NCI-H1092 (cell line): ENCODE measurements around the gene METTL22.

Experiments
- DNase-seq: peaks from one replicate; lab custom pipeline; 2025; lab: John Stamatoyannopoulos, UW

The METTL22 gene, protein sequence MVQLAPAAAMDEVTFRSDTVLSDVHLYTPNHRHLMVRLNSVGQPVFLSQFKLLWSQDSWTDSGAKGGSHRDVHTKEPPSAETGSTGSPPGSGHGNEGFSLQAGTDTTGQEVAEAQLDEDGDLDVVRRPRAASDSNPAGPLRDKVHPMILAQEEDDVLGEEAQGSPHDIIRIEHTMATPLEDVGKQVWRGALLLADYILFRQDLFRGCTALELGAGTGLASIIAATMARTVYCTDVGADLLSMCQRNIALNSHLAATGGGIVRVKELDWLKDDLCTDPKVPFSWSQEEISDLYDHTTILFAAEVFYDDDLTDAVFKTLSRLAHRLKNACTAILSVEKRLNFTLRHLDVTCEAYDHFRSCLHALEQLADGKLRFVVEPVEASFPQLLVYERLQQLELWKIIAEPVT

DNA sequence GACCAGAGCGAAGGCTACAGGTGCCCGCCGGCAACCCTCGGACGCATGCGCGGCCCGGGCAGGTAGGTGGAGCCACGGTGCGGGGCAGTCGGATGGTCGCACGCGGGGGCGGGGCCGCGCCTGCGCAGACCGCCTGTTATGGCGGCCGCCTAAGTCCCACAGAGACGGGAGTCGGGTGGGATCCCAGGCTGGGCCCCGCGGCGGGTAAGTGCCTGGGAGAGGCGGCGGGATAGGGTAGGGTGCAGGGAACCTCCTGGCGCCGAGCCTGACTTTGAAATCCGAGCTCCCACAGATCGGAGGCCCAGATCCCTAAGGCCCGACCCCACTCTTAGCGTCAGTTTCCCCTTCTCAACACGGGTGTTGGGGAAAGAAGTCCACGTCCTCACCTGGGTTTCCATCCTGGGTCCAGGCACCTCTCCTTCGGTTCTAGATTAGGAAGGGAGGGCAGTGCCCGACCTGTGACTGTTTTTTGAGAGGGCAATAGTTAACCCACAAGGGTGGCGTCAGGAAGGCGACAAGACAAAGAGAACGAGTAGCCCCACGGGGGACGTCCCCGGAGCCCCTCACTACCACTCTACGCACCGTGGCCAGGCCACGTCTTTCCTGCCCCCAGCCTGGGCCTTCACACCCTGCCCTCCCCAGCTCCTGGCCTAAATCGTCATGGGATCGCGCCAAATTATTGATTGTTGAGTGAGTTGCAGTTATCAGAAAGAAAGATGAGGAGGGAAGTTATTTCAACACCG is at the start of gene METTL22:
METTL22 (plus strand) TSS at position 127 of the 743 bp plus-strand sequence. CDS start 3,968 bp downstream, outside the sequence.
- peak; percentile 82 for DNase-seq

DNA sequence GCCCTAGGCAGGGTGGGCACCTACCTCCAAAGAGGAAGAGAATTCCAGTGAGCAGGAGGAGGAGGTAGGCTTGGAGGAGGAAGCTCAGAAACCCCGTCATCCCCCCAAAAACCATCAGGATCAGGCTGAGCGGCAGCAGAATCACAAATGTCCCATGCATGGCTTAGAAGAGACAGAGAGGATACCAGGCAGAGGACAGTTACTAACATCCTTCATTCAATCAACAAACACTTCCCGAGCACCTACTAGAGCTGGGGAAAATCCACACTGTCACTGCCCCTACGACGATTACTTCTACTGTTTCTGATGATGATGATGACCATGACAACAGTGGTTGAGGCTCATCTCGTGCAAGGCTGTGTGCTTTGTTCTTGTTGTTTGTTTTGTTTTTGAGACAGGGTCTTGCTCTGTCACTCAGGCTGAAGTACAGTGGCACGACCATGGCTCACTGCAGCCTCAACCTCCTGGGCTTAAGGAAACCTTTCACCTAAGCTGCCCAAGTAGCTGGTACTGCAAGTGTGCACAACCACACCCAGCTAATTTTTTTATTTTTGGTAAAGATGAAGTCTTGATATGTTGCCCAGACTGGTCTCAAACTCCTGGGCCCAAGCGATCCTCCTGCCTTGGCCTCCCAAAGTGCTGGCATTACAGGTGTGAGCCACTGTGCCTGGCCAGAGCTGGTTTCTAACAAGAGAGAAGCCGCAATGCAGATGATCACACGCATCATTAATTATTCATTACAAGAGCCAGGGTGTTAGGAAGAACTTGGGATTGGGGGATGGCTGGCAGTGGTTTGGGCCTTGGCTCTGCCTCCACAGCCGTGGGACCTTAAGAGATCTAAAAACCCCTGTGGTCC is 49.2 kb upstream of the METTL22 start:
- no peak for DNase-seq

DNA sequence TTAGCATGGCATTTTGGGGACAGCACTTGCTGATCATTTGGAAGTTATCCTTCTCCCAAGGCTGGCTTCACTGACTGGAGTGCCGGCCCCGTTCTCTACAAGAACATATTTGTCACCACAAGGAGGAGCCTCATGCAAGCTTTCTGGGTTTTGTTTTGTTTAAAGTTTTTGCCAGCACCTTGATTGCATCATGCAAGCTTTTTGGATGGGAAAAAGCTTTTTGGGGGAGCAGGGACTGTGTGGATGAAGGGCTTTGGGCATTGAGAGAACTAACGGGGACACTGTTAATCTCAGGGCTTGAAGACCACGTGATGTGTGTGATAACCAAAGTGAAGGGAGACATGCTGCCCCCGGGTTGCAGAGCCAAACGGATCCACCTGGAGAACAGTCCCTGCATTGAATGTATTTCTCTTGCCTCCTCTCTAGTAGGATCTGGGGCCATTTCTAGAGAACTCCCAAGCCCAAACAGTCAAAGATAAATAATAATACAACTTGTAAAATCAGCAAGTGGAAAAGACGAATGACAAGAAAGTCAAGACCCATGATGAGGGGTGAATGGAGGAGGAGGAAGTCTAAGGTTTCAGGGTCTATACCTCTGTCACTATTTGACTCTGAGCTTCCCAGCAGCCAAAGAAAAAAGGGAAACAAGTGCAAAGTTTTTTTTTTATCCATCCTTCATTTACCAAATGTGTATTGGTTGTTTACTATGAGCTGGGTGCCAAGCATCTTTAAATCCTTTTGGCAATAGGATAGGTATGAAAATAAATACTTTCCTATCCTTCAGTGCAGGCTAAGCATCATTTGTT is 48.4 kb upstream of the METTL22 start:
- DNase-seq = no peak

DNA sequence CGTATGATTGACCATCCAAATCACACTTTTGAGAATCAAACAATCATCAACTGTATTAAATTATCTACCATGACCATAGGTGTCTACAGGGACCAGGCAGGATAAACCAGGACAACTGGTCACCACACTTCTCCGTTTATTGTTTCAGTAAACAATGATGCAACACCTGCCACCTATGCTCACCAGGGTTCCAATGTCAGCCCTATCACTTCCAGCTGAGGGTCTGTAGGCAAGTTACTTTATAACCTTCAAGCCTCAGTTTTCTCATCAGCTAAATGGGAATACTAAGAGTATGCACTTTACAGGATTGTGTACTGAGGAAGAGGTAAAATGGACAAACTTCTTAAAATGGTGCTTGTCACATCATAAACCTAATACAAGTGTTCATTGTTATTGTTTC is 46.1 kb upstream of the METTL22 start:
- DNase-seq = no peak

DNA sequence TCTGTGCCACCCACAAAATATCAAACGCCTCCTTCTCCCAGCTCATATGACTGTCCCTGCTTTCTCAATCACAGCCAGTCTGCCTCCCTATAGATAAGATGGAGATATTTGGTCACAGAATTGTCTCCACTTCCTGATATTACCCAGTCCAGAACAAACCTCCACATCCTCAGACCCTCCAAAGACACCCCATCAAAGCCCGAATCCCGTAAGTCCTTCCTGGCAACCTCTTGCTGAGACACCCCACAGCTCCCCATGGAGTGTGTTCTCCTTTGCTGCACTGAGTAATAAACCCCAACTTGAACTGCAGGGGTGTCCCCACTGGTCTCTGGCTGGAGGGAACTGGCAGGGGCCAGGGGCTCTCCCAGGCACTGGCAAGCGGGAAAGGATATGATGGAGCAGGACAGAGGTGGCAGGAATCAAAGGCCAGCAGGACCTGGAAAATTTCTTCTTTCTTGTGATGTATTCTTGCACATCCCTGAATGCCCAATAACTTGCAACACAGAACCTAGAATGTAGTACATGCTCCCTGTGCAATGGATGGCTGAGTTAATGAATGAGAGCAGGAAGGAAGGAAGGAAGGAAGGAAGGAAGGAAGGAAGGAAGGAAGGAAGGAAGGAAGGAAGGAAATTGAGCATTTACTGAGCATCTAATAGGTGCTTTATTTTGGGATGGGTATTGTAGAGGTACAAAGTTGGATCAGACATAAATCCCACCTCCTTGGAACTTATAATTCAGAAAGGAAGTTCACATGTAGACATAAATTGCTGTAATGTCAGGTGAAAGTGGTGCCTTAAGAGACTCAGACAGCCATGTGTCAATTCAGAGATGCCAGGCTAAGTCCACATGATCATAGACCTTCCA is 45.1 kb upstream of the METTL22 start:
- no peak for DNase-seq

DNA sequence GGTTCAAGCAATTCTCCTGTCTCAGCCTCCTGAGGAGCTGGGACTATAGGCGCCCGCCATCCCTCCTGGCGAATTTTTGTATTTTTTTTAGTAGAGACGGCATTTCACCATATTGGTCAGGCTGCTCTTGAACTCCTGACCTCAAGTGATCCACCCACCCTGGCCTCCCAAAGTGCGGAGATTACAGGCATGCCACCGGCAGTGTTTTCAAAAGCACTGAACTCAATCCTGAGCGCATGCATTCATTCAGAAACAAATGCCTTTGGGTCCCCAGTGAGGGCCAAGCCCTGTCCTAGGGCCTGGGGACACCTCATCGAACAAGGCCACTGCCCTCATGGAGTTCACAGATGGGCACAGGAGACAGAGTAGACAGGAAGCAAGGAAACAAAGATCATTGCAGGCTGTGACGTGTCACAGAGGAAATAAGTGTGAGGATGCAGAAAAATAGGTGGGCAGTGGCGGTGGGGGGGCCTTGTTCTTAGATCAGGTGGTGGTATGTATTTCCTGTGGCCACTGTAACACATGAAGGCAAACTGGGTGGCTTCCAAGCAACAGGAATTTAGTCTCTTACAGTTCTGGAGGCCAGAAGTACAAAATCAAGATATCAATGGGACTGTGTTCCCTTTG is 43.7 kb upstream of the METTL22 start:
- DNase-seq = no peak

DNA sequence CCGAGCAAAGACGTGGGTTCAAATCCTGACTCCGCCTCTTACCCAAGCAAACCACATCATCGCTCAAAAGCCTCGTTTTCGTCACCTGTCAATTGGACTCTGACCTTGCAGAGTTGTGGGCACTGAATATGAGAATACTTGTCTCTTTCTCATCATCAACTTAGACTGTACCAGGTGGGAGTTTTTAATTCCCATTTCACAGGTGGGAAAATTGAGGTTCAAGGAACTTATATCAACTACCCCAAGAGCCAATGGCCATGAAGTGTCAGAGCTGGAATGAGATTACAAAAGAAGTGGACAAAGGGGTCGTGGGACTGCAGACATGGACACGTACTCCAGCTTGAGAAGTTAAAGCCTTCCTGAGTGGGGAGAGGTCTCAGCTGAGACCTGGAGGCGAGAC is 41.9 kb upstream of the METTL22 start:
- DNase-seq = no peak

DNA sequence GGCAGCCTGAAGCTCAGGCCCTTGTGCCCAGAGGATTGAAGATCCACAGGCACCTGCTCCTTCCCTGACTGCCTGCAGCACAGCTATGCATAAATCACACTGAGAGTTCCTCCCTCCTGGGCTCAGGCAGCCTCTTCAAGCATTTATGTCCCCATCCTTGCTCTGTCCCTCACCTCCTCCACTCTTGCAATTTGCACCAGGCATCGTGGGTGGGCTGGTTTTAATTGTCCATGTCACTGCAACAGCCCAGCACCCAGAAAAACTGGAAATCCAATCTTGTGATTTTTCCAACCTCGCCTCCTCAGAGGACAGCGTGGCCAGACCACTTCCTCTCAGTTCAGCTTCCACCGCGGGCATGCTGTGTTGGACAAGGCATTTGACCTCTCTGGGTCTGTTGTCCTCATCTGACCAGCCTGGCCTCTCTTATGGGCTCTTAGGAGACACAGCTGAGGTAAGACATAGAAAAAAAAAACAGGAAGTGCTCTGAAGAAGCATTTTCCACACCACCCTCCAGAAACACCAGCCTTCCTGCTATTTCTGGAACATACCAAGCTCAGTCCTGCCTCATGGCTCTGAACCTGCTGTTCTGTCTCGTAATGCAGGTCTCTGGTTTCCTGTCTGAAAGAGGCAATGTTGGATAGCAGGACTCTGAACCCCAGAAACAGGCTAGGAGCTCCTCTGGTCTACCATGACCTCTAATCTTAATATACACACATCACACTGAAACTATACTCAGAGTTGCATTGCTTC is 39.5 kb upstream of the METTL22 start:
- no peak for DNase-seq

DNA sequence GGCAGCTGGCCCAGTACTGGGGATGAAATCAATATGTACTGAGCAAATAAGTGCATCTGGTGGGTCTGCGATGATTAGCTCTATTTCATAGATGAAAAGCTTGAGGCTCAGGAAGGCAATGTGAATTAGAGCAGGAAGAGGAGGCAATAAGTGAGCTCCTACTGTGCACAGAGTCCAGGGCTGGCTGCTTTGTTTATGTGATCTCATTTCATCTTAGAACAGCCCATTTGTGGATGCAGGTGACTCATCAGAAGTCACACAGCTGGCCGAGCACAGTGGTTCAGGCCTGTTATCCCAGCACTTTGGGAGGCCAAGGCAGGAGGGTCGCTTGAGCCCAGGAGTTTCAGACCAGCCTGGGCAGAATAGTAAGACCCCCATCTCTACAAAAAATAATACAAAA is 38.3 kb upstream of the METTL22 start:
- DNase-seq = no peak

DNA sequence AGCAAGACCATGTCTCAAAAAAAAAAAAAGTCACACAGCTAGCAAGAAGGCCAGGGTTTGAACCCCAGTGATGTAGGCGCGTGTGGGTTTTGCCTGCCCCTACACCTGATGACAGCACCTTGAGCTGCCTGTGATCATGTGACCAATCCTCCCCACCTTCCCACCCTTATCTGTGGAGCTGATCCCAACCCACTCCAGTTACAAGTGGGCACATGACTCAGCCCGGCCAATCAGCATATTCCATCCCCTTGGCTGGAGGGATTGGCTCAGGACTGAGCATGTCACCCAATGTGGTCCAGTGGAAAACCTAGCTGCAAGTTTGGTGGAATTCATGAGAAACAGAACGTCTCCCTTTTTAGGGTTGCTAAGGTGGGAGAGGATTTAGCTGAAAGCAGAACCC is 37.8 kb upstream of the METTL22 start:
- DNase-seq = no peak

DNA sequence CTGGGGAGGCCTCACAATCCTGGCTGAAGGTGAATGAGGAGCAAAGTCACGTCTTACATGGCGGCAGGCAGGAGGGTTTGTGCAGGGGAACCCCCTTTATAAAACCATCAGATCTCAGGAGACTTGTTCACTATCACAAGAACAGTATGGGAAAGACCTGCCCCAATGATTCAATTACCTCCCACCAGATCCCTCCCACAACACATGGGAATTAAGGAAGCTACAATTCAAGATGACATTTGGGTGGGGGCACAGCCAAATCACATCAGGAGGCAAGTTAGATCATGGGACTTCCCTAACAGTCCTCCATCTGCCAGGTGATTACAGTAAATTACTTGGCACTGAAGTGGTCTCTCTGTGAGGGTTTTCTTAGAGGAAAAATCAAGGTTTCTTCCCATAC is 36.5 kb upstream of the METTL22 start:
- no peak for DNase-seq

DNA sequence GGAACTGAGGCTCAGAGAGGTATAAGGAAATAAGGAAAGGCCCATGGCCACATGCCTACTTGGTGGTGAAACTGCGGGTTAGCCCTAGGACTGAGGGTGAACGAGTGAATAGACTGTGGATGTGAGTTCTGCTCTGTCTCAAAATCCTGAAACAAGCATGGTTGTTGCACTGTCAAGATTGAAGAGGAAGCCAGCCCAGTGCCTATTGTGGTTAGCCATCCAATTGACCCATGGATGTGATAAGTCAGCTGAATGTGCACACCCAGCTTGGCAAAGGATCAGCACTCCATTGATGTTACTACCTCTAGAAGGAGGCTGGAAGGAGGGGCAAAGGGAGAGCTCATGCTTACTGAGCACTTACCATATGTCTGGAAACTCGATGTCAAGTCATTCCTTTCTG is 35.6 kb upstream of the METTL22 start:
- no peak for DNase-seq

DNA sequence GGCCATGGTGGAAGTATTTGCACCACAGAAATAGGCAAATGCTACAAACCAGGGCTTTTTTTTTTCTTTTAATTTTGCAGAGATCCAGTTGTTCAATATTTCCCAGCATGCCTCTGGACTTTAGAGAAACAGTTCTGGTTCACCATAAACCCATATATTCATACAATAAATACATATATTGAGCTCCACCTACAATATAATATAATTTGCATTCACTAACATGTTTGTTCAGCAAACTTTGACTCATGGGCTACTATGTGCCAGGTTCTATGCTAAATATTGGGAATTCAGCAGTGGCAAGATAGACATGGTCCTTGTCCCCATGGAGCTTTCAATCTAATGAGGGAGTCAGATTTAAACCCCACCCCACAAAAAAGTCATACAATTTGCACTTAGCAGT is 34.4 kb upstream of the METTL22 start:
- no peak for DNase-seq

DNA sequence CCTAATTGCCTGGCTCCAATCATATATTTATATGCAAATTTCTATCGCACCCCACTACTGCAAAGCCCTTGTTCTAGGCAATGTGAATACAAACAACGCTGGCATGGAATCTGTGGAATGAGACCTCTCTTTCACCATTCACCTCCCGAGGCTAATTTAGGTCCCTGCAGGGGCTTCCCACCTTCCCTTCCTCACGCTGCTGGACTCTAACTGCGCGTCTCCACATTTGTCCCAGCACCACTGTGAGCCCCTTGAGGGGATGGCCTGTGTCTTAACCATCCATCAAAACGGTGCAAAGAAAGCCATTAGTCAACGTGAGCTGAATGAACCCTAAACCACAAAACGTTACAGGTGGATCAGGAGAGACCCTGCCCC is 32.8 kb upstream of the METTL22 start:
- no peak for DNase-seq

DNA sequence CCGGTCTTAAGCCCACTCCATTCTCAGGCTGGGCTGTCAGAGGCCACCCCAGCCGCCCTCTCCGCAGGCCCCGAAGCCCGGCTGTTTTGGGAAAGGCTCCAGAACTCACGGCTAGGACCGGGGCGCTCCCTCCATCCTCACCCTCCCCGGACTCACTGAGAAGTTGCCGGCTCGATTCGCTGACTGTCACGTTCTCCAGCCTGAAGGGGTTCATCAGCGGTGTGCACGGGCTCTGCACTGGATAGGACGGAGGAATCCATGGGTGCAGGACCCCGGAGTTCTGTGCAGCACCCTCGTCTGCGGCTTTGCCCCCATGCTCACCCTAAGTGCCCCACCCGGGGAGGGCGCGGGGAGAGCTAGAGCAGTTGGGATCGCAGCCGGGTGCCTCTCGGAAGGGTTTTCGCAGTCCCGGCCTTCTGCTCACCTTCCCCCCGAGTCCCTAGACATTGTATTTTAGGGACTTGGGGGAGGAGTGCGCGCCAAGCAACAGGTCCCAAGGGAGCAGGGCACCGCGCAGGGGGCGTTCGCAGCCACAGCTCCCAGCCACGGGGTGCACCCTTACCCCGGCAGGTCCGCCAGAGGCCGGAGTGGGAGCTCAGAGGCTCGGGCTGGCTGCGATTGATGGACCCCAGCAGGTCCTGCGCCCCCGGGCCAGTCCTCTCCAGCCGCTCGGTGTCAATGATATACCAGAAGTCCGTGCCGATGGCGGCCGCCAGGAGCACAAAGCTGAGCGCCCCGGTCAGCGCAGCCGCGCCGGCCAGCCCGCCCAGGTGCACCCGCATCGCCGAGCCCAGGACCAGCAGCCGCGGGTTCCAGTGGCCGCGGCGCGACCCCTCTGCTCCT is 32.2 kb upstream of the METTL22 start:
- DNase-seq = no peak

DNA sequence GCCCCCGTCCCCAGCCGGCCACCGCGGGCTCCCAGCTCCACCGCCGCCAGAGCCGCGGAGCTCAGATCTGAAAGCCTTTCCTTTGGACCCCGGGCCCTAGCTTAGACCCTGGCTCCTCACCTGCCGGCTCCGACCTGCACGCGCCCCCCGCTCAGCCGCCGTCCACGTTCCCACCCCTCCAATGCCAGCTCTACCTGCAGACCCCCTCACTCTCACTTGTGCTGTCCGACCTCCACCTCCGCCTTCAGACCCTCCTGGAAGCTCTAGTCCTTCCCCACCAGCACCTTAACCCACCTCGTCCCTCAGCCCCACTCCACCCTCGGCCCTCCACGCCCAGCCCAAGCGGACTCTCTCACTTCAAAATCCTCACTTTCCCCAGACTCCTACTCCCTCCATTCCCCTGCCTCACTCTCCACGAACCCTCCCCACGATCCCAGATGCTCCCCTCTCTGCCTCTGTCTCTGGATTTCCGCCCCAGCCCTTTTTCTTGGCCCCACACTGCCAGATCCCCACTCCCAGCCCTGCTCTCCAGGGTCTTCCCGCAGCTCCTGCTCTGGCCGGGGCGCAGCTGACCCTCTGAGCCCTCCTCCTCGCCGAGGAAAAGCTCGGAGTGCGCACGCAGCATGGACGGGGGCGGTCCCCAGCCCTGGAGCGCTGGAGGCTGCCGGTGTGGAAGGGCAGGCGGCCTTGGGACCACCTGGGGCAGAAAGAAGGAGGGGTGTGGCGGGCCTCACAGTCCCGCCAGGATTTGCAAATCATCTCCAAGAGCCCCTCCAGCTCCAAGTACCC is 31.4 kb upstream of the METTL22 start, which contains the start of gene TMEM114:
TMEM114 (minus strand) TSS at position 612 of the 789 bp plus-strand sequence. CDS start 673 bp downstream, outside the sequence.
- no peak for DNase-seq

DNA sequence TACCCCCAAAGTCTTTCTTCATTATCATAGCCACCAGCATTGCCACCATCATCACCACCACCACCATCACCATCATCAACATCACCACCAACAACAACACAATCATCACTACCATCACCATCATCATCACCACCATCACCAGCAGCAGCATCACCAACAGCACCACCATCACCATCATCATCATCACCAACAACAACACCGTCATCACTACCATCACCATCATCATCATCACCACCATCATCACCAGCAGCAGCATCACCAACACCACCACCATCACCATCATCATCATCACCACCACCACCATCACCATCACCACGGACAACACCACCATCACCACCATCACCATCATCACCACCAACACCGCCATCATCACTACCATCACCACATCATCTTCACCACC is 30.7 kb upstream of the METTL22 start:
- DNase-seq = no peak

DNA sequence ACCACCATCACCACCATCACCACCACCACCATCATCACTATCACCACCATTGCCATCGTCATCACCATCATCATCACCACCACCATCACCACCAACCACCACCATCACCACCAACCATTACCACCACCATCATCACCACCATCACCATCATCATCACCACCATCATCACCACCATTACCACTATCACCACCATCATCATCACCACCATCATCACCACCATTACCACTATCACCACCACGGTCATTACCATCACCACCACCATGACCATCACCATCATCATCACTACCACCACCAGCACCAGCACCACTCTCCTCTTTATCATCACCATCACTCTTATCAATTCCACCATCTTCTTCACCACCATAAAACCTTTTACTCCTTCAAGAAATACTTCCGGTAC is 30.0 kb upstream of the METTL22 start:
- DNase-seq = no peak
